GM12873 (cell line): Measurements from ENCODE around the gene IL7R.

Experiments used
- CTCF ChIP-seq: IDR thresholded peaks from 2 replicates; pipeline ENCODE4 v1.5.1; 2012; ENCODE audit warnings: low read depth, mild to moderate bottlenecking, moderate library complexity, low read length, control low read depth; ENCODE audit not compliant: insufficient read depth; ENCODE audit errors: missing control alignments

The IL7R gene

DNA sequence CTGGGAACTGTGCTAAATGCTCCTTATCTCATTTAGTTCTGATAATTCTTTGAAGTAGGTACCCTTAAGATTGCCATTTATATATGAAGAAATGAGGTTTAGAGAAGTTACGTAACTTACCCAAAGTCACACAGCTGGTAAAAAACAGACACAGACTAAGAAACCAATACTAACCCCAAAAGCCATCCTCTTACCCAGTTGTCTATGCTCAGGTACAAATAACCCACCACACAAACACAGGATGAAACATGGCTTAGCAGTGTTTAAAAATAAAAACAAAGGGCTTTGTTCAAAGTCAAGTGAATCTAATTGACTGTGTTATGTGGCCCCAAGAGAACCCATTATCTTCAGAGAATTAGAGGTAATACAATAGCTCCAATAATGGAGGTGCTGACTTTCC is 37.0 kb upstream of the IL7R start:
- TF ChIP-seq CTCF, result no peak

GRCh38 chr5:35820735-35821134 is 36.0 kb upstream of the IL7R start:
- TF ChIP-seq CTCF, result no peak

- no peak for TF ChIP-seq CTCF
Observed at GRCh38 chr5:35821513-35821912, 35.2 kb upstream of the IL7R start.

- TF ChIP-seq CTCF, result no peak
Observed at GRCh38 chr5:35822511-35822910, 34.2 kb upstream of the IL7R start.

DNA sequence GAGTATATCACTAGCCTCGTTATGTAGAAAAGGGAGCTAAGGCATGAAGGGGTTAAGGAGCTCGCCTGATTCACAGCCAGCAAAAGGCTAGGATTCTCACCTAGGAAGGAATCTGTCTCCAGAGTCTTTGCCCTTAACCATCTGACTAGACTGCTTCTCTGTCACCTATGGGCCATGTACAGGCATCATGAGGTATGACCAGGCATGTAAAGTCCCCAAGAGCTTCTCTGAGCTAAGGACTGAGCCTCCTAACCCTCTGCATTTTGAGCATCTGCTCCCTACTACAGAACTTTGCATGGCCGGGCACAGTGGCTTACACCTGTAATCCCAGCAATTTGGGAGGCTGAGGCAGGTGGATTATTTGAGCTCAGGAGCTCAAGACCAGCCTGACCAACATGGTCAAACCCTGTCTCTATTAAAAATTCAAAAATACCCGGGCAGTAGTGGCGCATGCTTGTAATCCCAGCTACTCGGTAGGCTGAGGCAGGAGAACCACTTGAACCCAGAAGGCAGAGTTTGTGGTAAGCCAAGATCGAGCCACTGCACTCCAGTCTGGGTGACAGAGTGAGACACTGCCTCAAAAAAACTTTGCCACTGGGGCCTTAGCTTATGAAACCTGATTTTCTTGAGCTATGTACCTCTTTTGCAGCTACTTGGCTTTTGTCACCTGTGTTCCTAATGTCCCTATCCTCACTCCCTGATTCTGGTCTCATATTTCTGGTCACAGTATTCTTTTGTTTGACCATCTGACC is 33.2 kb upstream of the IL7R start:
- no peak for TF ChIP-seq CTCF

DNA sequence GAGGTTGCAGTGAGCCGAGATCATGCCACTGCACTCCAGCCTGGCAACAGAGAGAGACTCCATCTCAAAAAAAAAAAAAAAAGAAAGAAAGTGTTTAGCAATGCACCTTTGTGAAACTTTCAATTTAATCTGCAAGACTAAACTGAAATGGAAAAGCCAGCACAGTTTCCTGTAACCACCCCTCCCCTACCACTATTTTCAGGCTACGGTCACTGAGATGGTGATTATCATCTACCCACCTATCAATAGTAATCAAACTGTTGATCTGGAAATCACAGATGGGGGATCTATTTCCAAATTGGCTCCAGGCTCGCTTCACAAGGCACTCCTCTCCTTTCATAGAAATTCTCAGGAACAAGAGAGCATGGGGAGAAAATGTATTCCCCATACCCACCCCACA is 30.6 kb upstream of the IL7R start:
- no peak for TF ChIP-seq CTCF

GRCh38 chr5:35826554-35826953 is 30.1 kb upstream of the IL7R start:
- no peak for TF ChIP-seq CTCF
